Nephron (organoid): Measurements from ENCODE around the gene ATP5F1C.

ENCODE experiments used
- H3K27ac Mint-ChIP-seq, 3 experiments: 2 replicates each; pipeline ENCODE4 v1.8.0; 2020; ENCODE audit warnings: mixed read lengths in 3 of 3, mild to moderate bottlenecking in 2 of 3, moderate library complexity in 1 of 3
- H3K27me3 Mint-ChIP-seq: 2 replicates; pipeline ENCODE4 v1.8.0; 2021; ENCODE audit warnings: low read depth, mild to moderate bottlenecking, moderate library complexity, mixed read lengths
- H3K36me3 Mint-ChIP-seq: 2 replicates; pipeline ENCODE4 v1.8.0; 2020; ENCODE audit warnings: low read depth, mixed read lengths
- H3K4me1 Mint-ChIP-seq: 2 replicates; pipeline ENCODE4 v1.8.0; 2020; ENCODE audit warnings: mixed read lengths
- H3K4me3 Mint-ChIP-seq, 3 experiments: 2 replicates each; pipeline ENCODE4 v1.8.0; 2020; ENCODE audit warnings: mild to moderate bottlenecking in 3 of 3, mixed read lengths in 3 of 3, moderate library complexity in 2 of 3
- H3K9me3 Mint-ChIP-seq: 2 replicates; pipeline ENCODE4 v1.8.0; 2020; ENCODE audit warnings: mixed read lengths
- TF ChIP-seq, protein P1 (sequence below), 3 experiments: fragments of 200-600 bp; sonication (generic); IDR thresholded peaks; one replicate each; pipeline ENCODE4 v1.5.0; 2021; ENCODE audit warnings: antibody characterized with exemption in 3 of 3; ENCODE audit not compliant: unreplicated experiment in 3 of 3

ATP5F1C gene

GRCh38 chr10:7826971-7827370 is 39.0 kb downstream of the ATP5F1C start:
- Mint-ChIP-seq H3K27ac (no peak overlapping the region), H3K9me3 (no peaks in the 10 kb centered on the region), H3K27me3 (no peaks in the 10 kb centered on the region), H3K4me3 (no peak overlapping the region), H3K36me3 (peaks cover 46% of the 10 kb centered on the region), H3K4me1 (no peaks in the 10 kb centered on the region)
- TF ChIP-seq, protein P1, sequence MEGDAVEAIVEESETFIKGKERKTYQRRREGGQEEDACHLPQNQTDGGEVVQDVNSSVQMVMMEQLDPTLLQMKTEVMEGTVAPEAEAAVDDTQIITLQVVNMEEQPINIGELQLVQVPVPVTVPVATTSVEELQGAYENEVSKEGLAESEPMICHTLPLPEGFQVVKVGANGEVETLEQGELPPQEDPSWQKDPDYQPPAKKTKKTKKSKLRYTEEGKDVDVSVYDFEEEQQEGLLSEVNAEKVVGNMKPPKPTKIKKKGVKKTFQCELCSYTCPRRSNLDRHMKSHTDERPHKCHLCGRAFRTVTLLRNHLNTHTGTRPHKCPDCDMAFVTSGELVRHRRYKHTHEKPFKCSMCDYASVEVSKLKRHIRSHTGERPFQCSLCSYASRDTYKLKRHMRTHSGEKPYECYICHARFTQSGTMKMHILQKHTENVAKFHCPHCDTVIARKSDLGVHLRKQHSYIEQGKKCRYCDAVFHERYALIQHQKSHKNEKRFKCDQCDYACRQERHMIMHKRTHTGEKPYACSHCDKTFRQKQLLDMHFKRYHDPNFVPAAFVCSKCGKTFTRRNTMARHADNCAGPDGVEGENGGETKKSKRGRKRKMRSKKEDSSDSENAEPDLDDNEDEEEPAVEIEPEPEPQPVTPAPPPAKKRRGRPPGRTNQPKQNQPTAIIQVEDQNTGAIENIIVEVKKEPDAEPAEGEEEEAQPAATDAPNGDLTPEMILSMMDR (IDR thresholded peaks at IDR 0.05; ENCODE audit: unreplicated experiment in 3 of 3): no peak

GRCh38 chr10:7829289-7829834 is 41.4 kb downstream of the ATP5F1C start:
- TF ChIP-seq, protein P1 (IDR thresholded peaks at IDR 0.05; ENCODE audit: unreplicated experiment in 3 of 3): no peak
- Mint-ChIP-seq H3K4me1 (peaks cover 13% of the 10 kb centered on the region), H3K9me3 (no peaks in the 10 kb centered on the region)

DNA sequence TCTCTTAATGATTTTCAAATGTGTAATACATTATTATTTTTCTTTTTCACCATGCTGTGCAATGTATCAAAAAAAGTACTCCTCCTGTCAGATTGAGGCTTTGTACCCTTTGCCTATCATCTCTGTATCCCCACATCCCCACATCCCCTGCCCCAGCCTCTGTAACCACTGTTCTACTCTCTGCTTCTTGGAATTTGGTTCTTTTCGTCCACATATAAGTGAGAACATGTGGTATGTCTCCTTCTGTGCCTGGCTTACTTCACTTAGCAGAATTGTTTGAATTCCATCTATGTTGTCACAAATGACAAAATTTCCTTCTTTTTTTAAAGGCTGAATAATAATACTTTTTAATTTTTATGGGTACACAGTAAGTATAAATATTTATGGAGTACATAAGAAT is 44.1 kb downstream of the ATP5F1C start:
- H3K27ac Mint-ChIP-seq: no peak overlapping the region
- TF ChIP-seq, protein P1 (IDR thresholded peaks at IDR 0.05; ENCODE audit: unreplicated experiment in 3 of 3): no peak
- H3K36me3 Mint-ChIP-seq: peaks cover 45% of the 10 kb centered on the region
- H3K4me1 Mint-ChIP-seq: peaks cover 13% of the 10 kb centered on the region
- H3K4me3 Mint-ChIP-seq: no peak overlapping the region
- H3K9me3 Mint-ChIP-seq: no peaks in the 10 kb centered on the region
- H3K27me3 Mint-ChIP-seq: no peaks in the 10 kb centered on the region

More at GRCh38 chr10:7829289-7829834, 41.4 kb downstream of the ATP5F1C start:
- Mint-ChIP-seq H3K36me3 (peaks cover 51% of the 10 kb centered on the region), H3K27ac (no peak overlapping the region), H3K4me3 (no peak overlapping the region), H3K27me3 (no peaks in the 10 kb centered on the region)

- Mint-ChIP-seq H3K4me3 (no peak overlapping the region), H3K27me3 (no peaks in the 10 kb centered on the region), H3K36me3 (peaks cover 38% of the 10 kb centered on the region), H3K4me1 (peaks cover 13% of the 10 kb centered on the region), H3K27ac (no peak overlapping the region), H3K9me3 (no peaks in the 10 kb centered on the region)
- TF ChIP-seq, protein P1 (IDR thresholded peaks at IDR 0.05; ENCODE audit: unreplicated experiment in 3 of 3): no peak
Observed at GRCh38 chr10:7833210-7833609, 45.2 kb downstream of the ATP5F1C start.

- Mint-ChIP-seq H3K36me3 (peaks cover 35% of the 10 kb centered on the region), H3K27me3 (no peaks in the 10 kb centered on the region), H3K4me1 (peaks cover 13% of the 10 kb centered on the region), H3K27ac (no peak overlapping the region), H3K4me3 (no peak overlapping the region), H3K9me3 (no peaks in the 10 kb centered on the region)
- TF ChIP-seq, protein P1 (IDR thresholded peaks at IDR 0.05; ENCODE audit: unreplicated experiment in 3 of 3): no peak
Observed at GRCh38 chr10:7834262-7834661, 46.3 kb downstream of the ATP5F1C start.

- H3K9me3 Mint-ChIP-seq: no peaks in the 10 kb centered on the region
- H3K27me3 Mint-ChIP-seq: no peaks in the 10 kb centered on the region
- TF ChIP-seq, protein P1 (IDR thresholded peaks at IDR 0.05; ENCODE audit: unreplicated experiment in 3 of 3): no peak
- no peak overlapping the region for H3K4me3 Mint-ChIP-seq
- H3K36me3 Mint-ChIP-seq: peaks cover 33% of the 10 kb centered on the region
- H3K27ac Mint-ChIP-seq: no peak overlapping the region
- peaks cover 13% of the 10 kb centered on the region for H3K4me1 Mint-ChIP-seq
Observed at GRCh38 chr10:7836571-7836970, 48.6 kb downstream of the ATP5F1C start.
